CD4-positive, alpha-beta T cell treated with Interleukin-17A for 4 hours (primary cell): ENCODE measurements around the gene GPR68.
"Not testable (repeated sequence)": the region's sequence is repeated elsewhere in the genome, so short reads cannot be mapped to it uniquely, and the experiment has no call there.

Source experiments
- DNase-seq: peaks from one replicate; pipeline ENCODE4 v3.0.0-alpha.2; 2020; ENCODE audit warnings: mixed read lengths

The GPR68 gene

DNA sequence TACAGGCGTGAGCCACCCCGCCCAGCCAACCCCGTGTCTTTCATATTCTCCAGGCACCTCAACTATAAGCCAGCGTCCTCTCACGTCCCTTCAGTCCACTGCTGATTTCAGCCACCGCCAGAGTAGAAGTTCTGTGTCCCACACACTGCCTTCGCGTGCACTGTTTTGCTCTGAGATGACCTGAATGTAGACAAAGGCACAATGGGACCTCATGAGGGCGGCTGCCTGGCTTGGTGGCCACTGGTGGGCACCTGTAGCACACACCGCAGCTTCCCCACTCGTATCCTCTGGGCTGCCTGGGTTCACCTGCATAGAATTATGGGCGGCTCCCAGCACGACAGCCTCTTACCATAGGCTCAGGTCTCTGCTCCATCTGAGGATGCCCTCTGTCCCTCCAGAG lies 57.2 kb downstream of the GPR68 start:
- no peak for DNase-seq

DNA sequence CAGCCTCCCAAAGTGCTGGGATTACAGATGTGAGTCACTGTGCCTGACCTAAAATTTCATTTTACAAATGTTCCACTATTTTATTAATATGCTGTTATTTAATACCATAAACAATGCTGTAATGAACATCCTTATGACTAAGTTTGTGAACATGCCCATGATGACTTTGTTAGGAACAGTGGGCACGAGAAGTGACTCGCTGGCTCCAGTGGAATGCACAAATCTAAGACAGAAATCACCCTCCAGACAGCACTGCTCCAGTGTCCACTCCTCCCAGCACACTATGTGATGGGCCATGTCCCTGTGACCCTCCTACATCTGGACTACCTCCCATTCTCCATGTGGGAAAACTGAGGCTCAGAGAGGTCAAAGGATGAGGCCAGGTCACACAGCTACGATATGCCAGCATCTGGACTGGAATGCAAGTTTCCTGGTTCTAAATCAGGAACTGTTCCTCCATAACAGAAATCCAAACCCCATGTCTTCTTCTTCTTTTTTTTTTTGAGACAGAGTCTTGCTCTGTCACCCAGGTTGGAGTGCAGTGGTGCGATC lies 57.9 kb downstream of the GPR68 start:
- no peak for DNase-seq

DNA sequence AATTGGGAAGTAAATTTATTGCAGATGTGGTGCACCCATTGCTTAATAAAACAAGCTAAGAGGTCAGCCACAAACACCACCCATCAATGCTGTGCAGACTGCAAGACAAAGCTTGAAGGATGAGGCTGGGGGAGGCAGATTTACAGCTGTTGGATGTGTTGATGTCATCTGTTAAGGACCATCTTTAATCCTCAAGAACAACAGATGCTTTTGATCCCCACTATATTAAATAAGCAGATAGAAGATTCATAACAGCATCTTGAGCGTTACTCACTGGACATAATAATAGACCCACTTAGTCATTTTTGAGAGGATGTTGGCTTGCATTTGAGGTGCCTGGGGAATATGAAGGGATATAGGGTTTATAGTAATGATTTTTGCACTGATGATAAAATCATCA lies 58.8 kb downstream of the GPR68 start:
- DNase-seq = no peak

DNA sequence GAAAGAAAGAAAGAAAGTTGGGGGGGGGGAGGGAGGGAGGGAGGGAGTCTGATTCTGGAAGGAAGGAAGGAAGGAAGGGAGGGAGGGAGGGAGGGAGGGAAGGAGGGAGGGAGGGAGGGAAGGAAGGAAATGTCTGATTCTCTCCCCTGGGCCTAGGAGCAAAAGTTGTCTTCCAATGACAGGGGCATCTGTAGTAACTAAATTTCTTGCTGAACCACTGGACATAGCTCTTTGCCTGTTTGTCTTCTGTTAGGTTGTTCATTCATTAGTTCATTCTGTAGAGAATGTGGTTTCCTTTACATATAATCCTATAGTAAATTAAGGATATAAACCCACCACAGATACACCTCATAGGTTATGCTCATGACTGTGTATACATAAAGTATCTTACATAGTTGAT lies 59.9 kb downstream of the GPR68 start:
- no peak for DNase-seq

DNA sequence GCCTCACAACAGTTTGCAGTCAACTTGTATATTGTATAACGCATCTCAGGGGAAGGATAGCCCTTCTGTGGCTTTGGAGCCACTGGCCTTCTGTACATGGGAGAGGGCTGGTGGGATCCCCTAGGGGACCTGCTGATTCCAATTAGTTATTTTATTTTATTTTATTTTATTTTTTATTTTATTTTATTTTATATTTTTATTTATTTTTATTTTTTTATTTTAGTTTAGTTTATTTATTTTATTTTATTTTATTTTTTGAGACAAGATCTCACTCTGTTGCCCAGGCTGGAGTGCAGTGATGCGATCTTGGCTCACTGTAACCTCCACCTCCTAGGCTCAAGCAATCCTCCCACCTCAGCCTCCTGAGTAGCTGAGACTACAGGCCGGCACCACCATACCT lies 61.8 kb downstream of the GPR68 start:
- DNase-seq = not testable (repeated sequence)
